MM.1S (cell line): Measurements from ENCODE around the gene DENND5B.

Experiments used
- EZH2 ChIP-seq: fragments of 300-600 bp; sonication (generic); optimal IDR thresholded peaks from 2 replicates; pipeline ENCODE3; 2017; ENCODE audit warnings: low read depth, mild to moderate bottlenecking, antibody characterized with exemption, low read length, mixed read lengths
- EZH2phosphoT487 ChIP-seq: fragments of 300-600 bp; sonication (generic); IDR thresholded peaks from 2 replicates; pipeline ENCODE4 v1.6.1; 2018; ENCODE audit warnings: antibody characterized with exemption, low read length
- TF ChIP-seq, protein P1 (sequence below): fragments of 300-600 bp; sonication (generic); IDR thresholded peaks from 2 replicates; pipeline ENCODE4 v1.5.1; 2016; ENCODE audit warnings: antibody characterized with exemption, low read length, mixed read lengths

DNA sequence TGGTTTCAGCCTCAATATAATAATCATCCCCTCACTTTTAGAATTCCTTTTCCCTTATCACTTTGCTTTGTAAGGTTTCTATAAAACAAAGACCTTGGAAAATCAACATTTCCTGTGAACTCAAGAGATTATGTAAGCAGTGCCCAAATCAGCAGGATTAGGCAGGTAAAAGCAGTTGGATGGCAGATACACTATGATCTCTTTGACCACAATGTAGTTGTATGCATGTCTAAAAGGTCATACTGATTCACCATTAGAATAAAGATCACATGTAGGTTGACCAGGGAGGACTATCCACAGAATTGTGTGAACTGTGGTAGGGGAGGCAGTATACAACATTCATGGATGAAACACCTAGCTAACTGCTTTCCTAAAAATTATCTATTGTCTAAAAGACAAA, 57.5 kb downstream of the DENND5B start:
- TF ChIP-seq, protein P1, sequence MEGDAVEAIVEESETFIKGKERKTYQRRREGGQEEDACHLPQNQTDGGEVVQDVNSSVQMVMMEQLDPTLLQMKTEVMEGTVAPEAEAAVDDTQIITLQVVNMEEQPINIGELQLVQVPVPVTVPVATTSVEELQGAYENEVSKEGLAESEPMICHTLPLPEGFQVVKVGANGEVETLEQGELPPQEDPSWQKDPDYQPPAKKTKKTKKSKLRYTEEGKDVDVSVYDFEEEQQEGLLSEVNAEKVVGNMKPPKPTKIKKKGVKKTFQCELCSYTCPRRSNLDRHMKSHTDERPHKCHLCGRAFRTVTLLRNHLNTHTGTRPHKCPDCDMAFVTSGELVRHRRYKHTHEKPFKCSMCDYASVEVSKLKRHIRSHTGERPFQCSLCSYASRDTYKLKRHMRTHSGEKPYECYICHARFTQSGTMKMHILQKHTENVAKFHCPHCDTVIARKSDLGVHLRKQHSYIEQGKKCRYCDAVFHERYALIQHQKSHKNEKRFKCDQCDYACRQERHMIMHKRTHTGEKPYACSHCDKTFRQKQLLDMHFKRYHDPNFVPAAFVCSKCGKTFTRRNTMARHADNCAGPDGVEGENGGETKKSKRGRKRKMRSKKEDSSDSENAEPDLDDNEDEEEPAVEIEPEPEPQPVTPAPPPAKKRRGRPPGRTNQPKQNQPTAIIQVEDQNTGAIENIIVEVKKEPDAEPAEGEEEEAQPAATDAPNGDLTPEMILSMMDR: no peak
- TF ChIP-seq EZH2: no peak
- no peak for TF ChIP-seq EZH2phosphoT487
